Body of pancreas (tissue), 4 donors: ENCODE data around the gene SCN2B. TPM values are rescaled to one million over a fixed set of nuclear protein-coding genes. Genes with fewer than 3 reads are reported as not detected.

Experiments
- ATAC-seq: fragments of 150-250 bp; one replicate; pipeline ENCODE4 v1.9.1; 2016
- DNase-seq, 4 donors: peaks; one replicate each; pipeline ENCODE4 v3.0.0-alpha.2; 2019
- H3K27ac ChIP-seq, 4 donors: fragments of 200-600 bp; sonication (generic); 1 replicate in 3 of 4; 2 replicates in 1 of 4; pipeline versions ENCODE4 v1.5.1 to v1.6.1; 2016 to 2019; ENCODE audit warnings: mild to moderate bottlenecking in 1 of 4, mixed read lengths in 1 of 4, moderate library complexity in 1 of 4
- H3K27me3 ChIP-seq, 2 donors: fragments of 200-600 bp; sonication (generic); one replicate each; pipeline ENCODE4 v1.6.0; 2016; ENCODE audit warnings: mild to moderate bottlenecking in 1 of 2
- H3K36me3 ChIP-seq, 2 donors: fragments of 200-600 bp; sonication (generic); replicated peaks in 1 of 2; 2 replicates each; pipeline ENCODE4 v1.5.1; 2016; ENCODE audit warnings: low read depth in 2 of 2; ENCODE audit not compliant: insufficient read depth in 1 of 2
- H3K4me1 ChIP-seq: fragments of 200-600 bp; sonication (generic); one replicate; pipeline ENCODE4 v1.6.0; 2016
- H3K4me3 ChIP-seq, 2 donors: fragments of 200-600 bp; sonication (generic); 1 replicate in 1 of 2; 2 replicates in 1 of 2; pipeline ENCODE4 v1.5.1; 2016 to 2019
- H3K9me3 ChIP-seq, 3 donors: fragments of 200-600 bp; sonication (generic); 1 replicate in 2 of 3; 2 replicates in 1 of 3; pipeline ENCODE4 v1.5.1; 2016
- POLR2A ChIP-seq, 3 donors: fragments of 450-650 bp; IDR thresholded peaks; one replicate each; pipeline ENCODE4 v1.6.1; 2016; ENCODE audit warnings: antibody characterized with exemption in 3 of 3, mild to moderate bottlenecking in 2 of 3
- WGBS, 2 donors: methylation state at CpG; one replicate each; pipeline ENCODE4 v1.1.5; 2017; 5-methylcytosine and 5-hydroxymethylcytosine counted together
- intact Hi-C: fragments of 100-400 bp; cut with DNase I; formaldehyde crosslinking; loops from one replicate; pipeline ENCODE4 v1.15.1; 2023
- total RNA-seq, 2 donors: library from RNA; depleted of rRNA; stranded (reverse); fragments of >200 nt; gene quantifications; one replicate each; pipeline ENCODE4 v1.1.0, GENCODE V29; 2016
- TF ChIP-seq, protein P1 (sequence below), 7 experiments: fragments of 450-650 bp in 4 of 7; fragments of 200-600 bp in 3 of 7; sonication (generic) in 3 of 7; IDR thresholded peaks; one replicate each; pipeline ENCODE4 v1.5.1; 2016 to 2019; ENCODE audit warnings: antibody characterized with exemption in 7 of 7

The SCN2B gene
- total RNA-seq, 2 donors from 2014 or later, result under 0.01 TPM; not detected in 1

DNA sequence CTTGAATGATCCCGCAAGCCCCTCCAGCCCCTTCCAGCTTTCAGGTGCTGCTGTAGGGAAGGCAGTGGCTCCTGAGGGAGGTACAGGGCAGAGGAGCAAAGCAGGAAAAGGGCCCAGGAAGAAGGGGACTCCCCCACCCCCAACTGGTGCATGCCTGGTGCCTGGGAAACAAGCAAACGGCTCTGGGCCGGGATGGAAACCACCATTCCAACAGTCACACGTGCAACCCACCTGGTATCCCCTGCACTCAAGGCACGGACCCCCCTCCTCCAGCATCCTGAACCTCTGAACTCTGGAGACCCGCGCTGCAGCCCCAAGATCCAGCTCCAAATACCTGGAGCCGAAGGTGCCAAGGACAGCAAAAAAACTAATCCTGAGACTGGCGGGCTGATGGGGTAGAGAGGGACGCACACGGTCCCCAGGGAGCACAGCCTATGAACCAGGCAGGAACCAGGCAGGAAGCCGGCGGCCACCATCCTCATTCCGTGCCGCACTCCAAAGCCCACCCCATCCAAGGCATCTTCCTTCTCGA is 24.4 kb downstream of the SCN2B start:
- intact Hi-C loops, result no loop called here
- Histone ChIP-seq H3K27me3 (peaks cover 0 to 5% of the 10 kb centered on the region in 2 donors), H3K4me1 (peaks cover 16% of the 10 kb centered on the region), H3K36me3 (no peaks in the 10 kb centered on the region), H3K27ac (no peak overlapping the region), H3K9me3 (no peaks in the 10 kb centered on the region), H3K4me3 (no peak overlapping the region)
- ATAC-seq (no peak), DNase-seq (no peak)
- WGBS, 2 donors, result 22 to 23% methylated on average over 2 to 16 of the region's 16 CpGs
- TF ChIP-seq POLR2A (IDR thresholded peaks at IDR 0.05), result no peak
- TF ChIP-seq, protein P1, sequence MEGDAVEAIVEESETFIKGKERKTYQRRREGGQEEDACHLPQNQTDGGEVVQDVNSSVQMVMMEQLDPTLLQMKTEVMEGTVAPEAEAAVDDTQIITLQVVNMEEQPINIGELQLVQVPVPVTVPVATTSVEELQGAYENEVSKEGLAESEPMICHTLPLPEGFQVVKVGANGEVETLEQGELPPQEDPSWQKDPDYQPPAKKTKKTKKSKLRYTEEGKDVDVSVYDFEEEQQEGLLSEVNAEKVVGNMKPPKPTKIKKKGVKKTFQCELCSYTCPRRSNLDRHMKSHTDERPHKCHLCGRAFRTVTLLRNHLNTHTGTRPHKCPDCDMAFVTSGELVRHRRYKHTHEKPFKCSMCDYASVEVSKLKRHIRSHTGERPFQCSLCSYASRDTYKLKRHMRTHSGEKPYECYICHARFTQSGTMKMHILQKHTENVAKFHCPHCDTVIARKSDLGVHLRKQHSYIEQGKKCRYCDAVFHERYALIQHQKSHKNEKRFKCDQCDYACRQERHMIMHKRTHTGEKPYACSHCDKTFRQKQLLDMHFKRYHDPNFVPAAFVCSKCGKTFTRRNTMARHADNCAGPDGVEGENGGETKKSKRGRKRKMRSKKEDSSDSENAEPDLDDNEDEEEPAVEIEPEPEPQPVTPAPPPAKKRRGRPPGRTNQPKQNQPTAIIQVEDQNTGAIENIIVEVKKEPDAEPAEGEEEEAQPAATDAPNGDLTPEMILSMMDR (IDR thresholded peaks at IDR 0.05), result no peak

DNA sequence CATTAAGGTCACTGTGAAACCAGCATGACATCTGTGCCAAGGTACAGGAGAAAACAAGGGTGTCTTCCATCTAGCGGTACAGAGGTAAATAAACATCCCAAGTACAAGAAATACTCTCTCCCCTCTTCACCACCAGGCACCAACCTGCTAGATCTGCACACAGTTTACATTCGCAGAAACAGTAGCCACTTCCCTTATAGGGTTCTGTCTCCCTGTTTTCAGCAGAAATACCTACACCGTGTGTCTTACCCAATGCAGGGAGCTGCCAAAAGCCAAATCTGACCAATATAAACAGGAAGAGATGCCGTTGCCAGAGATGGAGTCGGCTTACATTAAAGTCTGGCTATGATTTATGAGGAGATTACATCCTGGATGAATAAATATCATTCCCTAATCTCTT is 25.0 kb downstream of the SCN2B start:
- ATAC-seq (no peak), DNase-seq (no peak)
- Histone ChIP-seq H3K4me3 (no peak overlapping the region), H3K27me3 (peaks cover 0 to 5% of the 10 kb centered on the region in 2 donors), H3K9me3 (no peaks in the 10 kb centered on the region), H3K4me1 (peaks cover 16% of the 10 kb centered on the region), H3K36me3 (no peaks in the 10 kb centered on the region), H3K27ac (no peak overlapping the region)
- intact Hi-C loops, result no loop called here
- 44 to 47% methylated on average over 5 of the region's 5 CpGs for WGBS, 2 donors
- no peak for TF ChIP-seq POLR2A (IDR thresholded peaks at IDR 0.05)
- TF ChIP-seq, protein P1 (IDR thresholded peaks at IDR 0.05), result no peak

DNA sequence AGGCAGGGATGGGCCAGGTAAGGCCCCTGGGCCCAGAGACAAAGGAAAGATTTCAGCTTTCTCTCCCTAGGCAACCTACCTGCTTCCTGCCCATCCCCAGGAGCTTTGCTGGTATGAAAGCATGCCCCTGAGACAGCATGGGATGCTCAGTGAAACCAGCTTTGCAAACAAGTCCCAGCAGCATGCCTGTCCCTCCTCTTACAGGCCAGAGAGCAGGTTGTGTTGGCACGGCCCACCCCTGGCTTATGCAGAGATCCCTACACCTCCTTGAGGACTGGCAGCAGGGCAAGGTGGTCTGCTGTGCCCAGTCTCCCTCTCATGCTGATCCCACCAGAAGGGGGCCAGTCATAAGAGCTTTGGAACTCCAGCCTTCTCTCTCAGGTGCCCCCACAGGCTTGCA is 26.9 kb downstream of the SCN2B start:
- intact Hi-C loops, result loop anchor here (5.0 kb wide), 1 partner anchor 138 kb away; no protein-coding TSS in a partner anchor

DNA sequence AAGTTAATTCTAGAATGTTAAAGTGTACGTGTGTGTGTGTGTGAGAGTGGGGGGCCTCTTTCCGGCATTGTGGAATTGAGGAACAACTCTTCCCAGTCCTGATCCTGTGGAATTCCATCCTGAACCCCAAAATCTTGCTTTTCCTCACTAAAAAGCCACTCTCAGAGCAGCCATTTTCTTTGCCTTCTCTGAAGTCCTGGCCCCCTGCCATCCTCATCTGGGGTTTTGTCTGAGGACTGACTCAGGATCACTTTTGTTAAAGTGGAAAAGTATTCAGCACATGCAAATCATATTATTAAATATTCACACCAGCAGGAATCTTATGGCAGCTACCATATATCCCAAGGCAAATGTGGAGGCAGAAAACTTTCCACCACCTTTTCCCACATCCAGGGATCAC is 27.6 kb downstream of the SCN2B start:
- Histone ChIP-seq H3K9me3 (no peaks in the 10 kb centered on the region), H3K36me3 (no peaks in the 10 kb centered on the region), H3K27ac (no peak overlapping the region), H3K4me1 (peaks cover 22% of the 10 kb centered on the region), H3K4me3 (no peak overlapping the region), H3K27me3 (peaks cover 0 to 5% of the 10 kb centered on the region in 2 donors)
- WGBS, 2 donors, result 58 to 75% methylated on average over 2 of the region's 2 CpGs
- DNase-seq (no peak), ATAC-seq (no peak)
- TF ChIP-seq, protein P1 (IDR thresholded peaks at IDR 0.05), result no peak
- TF ChIP-seq POLR2A (IDR thresholded peaks at IDR 0.05), result no peak
- intact Hi-C loops, result loop anchor here (5.0 kb wide), 1 partner anchor 138 kb away; no protein-coding TSS in a partner anchor

More for the DNA sequence above, 26.9 kb downstream of the SCN2B start:
- Histone ChIP-seq H3K4me1 (peaks cover 22% of the 10 kb centered on the region), H3K4me3 (no peak overlapping the region), H3K27me3 (peaks cover 0 to 5% of the 10 kb centered on the region in 2 donors), H3K9me3 (no peaks in the 10 kb centered on the region), H3K36me3 (no peaks in the 10 kb centered on the region), H3K27ac (no peak overlapping the region)
- no peak for TF ChIP-seq POLR2A (IDR thresholded peaks at IDR 0.05)
- TF ChIP-seq, protein P1 (IDR thresholded peaks at IDR 0.05), result no peak
- DNase-seq, result no peak
- 56 to 89% methylated on average over 1 of the region's 1 CpG for WGBS, 2 donors
- no peak for ATAC-seq

- DNase-seq (no peak), ATAC-seq (no peak)
- TF ChIP-seq POLR2A (IDR thresholded peaks at IDR 0.05), result no peak
- TF ChIP-seq, protein P1 (IDR thresholded peaks at IDR 0.05), result no peak
- peaks cover 0 to 5% of the 10 kb centered on the region in 2 donors for H3K27me3 ChIP-seq
- H3K36me3 ChIP-seq, result no peaks in the 10 kb centered on the region
- intact Hi-C loops, result loop anchor here (5.0 kb wide), 1 partner anchor 139 kb away; no protein-coding TSS in a partner anchor
- WGBS, 2 donors, result 72% methylated on average over 7 to 8 of the region's 8 CpGs
- no peak overlapping the region for H3K4me3 ChIP-seq
- no peak overlapping the region for H3K27ac ChIP-seq
- peaks cover 21% of the 10 kb centered on the region for H3K4me1 ChIP-seq
- no peaks in the 10 kb centered on the region for H3K9me3 ChIP-seq
Measured at GRCh38 chr11:118148240-118148639, 28.2 kb downstream of the SCN2B start.
